ENCODE results near the gene NPPA.

The NPPA gene

DNA sequence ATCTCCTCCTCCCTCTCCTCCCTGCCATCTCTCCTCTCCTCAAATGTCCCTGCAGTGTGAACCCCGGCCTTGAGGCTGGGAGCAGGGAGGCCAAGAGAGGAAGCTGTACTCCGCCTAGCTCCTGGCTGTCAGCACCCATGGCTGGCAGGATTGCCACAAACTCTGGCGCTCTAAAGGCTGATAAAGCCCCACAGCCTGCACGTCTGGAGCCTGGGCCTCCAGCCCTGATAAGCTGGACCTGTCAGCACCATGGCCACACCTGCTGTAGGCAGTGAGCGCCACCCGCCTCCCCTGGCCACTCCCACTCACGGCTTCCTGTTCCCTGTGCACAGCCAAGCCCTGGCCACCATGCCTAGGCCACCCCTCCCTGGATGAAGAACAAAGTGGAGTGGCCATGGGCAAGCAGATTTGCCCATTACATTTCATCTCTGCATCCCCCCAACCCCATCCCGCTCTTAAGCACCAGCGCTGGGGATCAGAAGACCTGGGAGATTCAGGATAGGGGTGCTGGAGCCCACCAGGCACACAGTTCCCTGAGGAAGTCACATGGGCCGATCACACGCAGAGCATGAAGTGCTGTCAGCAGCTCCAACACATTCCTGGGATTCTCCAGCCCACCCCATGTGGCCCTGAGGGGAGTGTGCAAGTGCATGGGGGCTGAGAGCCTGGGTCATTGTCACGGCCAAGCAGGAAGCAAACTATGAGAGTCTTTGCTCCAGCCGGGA is 35.4 kb upstream of the NPPA start:
- H3K4me3 ChIP-seq = no peak overlapping the region
- H3K4me1 ChIP-seq = peaks cover 14% of the 10 kb centered on the region
- no peaks in the 10 kb centered on the region; the same call in 1 of the 2 replicates for H3K27me3 ChIP-seq
- no peaks in the 10 kb centered on the region for H3K9me3 ChIP-seq
- no peak overlapping the region for H3K9ac ChIP-seq
- H3K27ac ChIP-seq = no peak overlapping the region
- no peaks in the 10 kb centered on the region for H3K36me3 ChIP-seq
- no peaks in the 10 kb centered on the region; the same call in 1 of the 2 replicates for H4K20me1 ChIP-seq
- TF ChIP-seq Cebpa-rat (IDR thresholded peaks at IDR 0.05) = no peak
- 0 out of 2 replicates have a peak overlapping the region, but pooled peaks have one; percentile 26 for H3K4me2 ChIP-seq

DNA sequence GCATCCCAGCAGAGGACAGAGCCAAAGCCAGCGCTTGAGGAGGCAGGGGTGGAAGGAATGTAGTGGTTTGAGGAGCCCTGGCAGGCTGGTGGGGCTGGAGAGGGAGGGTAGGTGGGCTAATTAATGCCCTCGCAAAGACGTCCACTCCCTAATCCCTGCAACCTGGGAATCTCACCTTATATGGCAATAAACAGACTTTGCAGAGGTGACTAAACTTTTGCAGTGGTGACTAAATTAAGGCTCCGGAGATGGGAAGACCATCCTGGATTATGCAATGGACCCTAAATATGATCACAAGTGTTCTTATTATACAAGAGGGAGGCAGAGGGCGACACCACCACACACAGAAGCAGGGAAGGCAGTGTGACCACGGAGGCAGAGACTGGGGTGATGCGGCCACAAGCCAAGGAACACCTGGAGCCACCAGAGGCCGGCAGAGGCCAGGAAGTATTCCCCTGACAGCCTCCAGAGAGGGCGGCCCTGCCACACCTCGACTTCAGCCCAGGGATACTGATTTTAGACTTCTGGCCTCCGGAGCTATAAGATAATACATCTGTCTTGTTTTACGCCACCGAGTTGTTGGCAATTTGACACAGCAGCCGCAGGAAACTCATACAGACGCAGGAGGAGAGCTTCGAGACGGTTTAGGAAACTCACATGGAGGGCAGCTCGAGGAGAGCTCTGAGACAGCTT is 34.3 kb upstream of the NPPA start:
- Histone ChIP-seq H3K36me3 (no peaks in the 10 kb centered on the region), H3K9ac (no peak overlapping the region), H4K20me1 (no peaks in the 10 kb centered on the region; the same call in 1 of the 2 replicates), H3K4me2 (no peak overlapping the region), H3K27ac (no peak overlapping the region), H3K4me1 (peaks cover 14% of the 10 kb centered on the region), H3K9me3 (no peaks in the 10 kb centered on the region), H3K4me3 (no peak overlapping the region), H3K27me3 (no peaks in the 10 kb centered on the region; the same call in 1 of the 2 replicates)
- no peak for TF ChIP-seq Cebpa-rat (IDR thresholded peaks at IDR 0.05)

DNA sequence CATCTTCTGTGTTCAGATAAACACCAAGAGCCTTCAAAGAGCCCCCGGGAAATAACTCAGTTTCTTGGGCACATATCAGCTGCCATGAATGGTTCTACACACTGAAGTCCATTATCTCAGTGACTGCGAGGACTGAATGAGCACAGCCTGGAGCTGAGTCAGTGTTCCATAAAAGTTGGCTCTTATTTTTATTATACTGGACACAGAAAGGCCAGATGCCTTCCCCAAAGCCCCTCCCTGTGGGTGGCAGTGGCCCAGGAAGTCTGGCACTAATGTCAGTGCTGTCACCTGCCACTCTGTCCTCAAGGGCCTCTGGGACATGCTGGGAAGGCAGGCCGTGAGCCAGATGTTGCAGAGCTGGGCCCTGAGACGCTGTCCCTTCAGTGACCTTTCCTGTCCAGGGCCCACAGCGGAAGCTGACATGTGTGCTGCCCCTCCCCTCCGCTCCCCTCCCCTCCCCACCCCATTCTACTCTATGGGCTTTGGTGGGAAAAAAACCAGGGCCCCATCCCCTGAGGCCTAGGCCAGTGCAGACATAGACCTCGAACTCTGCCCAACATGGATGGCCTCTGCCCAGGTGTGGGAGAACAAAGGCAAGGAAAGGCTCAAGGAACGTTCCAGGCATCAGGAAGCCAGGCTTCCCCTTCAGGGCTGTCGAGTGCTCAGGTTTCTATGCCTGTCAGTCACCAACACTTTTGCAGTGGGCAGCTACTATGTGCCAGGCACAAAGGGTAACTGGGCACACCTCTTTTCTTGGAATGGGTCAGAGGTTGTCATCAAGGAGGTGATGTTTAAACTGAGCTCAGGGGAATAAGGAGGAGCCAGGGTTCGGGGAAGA is 33.5 kb upstream of the NPPA start:
- H3K4me3 ChIP-seq = no peak overlapping the region
- no peaks in the 10 kb centered on the region for H3K9me3 ChIP-seq
- H3K36me3 ChIP-seq = no peaks in the 10 kb centered on the region
- H3K4me2 ChIP-seq = no peak overlapping the region
- no peaks in the 10 kb centered on the region; the same call in 1 of the 2 replicates for H3K27me3 ChIP-seq
- H3K9ac ChIP-seq = no peak overlapping the region
- H4K20me1 ChIP-seq = no peaks in the 10 kb centered on the region; the same call in 1 of the 2 replicates
- H3K27ac ChIP-seq = no peak overlapping the region
- TF ChIP-seq Cebpa-rat (IDR thresholded peaks at IDR 0.05) = no peak
- H3K4me1 ChIP-seq = peaks cover 14% of the 10 kb centered on the region

DNA sequence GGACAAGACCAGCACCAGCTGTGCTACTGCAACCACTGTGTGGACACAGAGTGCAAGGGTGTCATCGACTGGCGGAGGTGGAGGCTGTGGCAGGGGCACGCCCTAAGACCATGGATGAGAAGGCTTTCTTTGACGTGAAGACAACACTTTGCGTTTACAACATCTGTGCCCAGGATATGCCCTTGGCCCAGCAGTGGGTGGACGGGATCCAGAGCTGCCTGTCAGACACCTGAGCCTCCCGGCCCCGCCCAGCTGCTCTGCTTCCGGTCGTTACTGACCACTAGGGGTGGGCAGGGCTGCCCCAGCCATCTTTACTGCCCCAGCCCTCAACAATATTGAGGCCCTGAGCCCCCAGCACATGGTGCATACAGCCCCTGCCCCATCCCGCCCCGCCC is 32.6 kb upstream of the NPPA start:
- Histone ChIP-seq H3K27ac (no peak overlapping the region), H3K4me2 (no peak overlapping the region)

DNA sequence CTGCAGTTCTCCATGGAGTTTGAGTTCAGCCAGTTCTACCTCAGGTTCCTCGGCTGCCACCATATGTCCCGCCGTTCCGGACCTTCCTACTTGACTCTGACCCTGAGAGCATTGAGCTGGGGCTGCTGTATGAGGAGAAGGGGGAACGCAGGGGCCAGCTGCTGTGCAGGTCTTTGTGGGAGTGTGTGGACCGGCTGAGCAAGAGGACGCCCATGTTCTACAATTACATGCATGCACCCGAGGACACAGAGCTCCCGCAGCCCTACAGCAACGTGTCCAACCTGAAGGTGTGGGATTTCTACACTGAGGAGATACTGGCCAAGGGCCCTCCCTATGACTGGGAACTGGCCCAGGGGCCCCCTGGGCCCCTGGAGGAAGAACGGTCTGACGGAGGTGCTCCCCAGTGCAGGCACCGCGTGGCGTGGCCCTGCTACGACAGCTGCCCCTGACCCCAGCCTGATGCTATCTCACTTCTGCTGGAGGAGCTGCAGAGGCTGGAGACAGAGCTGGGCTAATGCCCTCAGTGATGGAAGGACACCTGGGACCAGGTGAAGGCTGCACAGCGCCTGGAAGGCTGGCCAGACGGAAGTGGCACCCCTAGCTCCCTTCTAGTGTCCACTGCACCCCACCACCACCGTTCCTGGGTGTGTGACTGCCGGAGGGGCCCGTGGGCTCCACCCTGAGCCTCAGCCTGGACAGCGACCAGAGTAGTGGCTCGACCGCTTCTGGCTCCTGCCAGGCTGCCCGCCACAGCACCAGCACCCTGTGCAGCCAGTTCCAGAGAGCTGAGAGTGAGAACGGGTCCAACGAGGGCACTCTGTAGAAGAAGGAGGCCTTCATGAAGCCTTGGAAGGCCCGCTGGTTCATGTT is 32.0 kb upstream of the NPPA start:
- no peak overlapping the region for H3K27ac ChIP-seq
- H3K9ac ChIP-seq = no peak overlapping the region
- no peaks in the 10 kb centered on the region for H3K9me3 ChIP-seq
- no peaks in the 10 kb centered on the region; the same call in 1 of the 2 replicates for H3K27me3 ChIP-seq
- no peak for TF ChIP-seq Cebpa-rat (IDR thresholded peaks at IDR 0.05)
- no peak overlapping the region for H3K4me3 ChIP-seq
- H3K36me3 ChIP-seq = no peaks in the 10 kb centered on the region
- no peak overlapping the region for H3K4me2 ChIP-seq
- peaks cover 14% of the 10 kb centered on the region for H3K4me1 ChIP-seq
- H4K20me1 ChIP-seq = no peaks in the 10 kb centered on the region; the same call in 1 of the 2 replicates

More for the DNA sequence above, 32.6 kb upstream of the NPPA start:
- TF ChIP-seq Cebpa-rat (IDR thresholded peaks at IDR 0.05) = no peak
- Histone ChIP-seq H3K27me3 (no peaks in the 10 kb centered on the region; the same call in 1 of the 2 replicates), H3K4me1 (peaks cover 14% of the 10 kb centered on the region), H3K36me3 (no peaks in the 10 kb centered on the region), H3K9me3 (no peaks in the 10 kb centered on the region), H4K20me1 (no peaks in the 10 kb centered on the region; the same call in 1 of the 2 replicates), H3K9ac (no peak overlapping the region), H3K4me3 (no peak overlapping the region)

DNA sequence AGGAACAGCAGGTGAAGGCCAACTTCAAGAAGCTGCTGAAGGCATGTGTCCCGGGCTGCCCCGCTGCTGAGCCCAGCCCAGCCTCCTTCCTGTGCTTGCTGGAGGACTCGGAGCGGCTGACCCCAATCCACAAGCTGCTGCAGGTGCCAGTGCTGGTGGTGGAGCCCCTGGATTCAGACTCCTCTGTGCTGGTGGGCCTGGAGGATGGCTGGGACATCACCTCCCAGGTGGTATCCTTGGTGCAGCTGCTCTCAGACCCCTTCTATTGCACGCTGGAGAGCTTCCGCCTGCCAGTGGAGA is 31.3 kb upstream of the NPPA start:
- Histone ChIP-seq H3K4me1 (peaks cover 14% of the 10 kb centered on the region), H3K4me3 (no peak overlapping the region), H3K27ac (no peak overlapping the region), H3K36me3 (no peaks in the 10 kb centered on the region), H4K20me1 (no peaks in the 10 kb centered on the region; the same call in 1 of the 2 replicates), H3K27me3 (no peaks in the 10 kb centered on the region; the same call in 1 of the 2 replicates), H3K9ac (no peak overlapping the region), H3K9me3 (no peaks in the 10 kb centered on the region), H3K4me2 (no peak overlapping the region)
- TF ChIP-seq Cebpa-rat (IDR thresholded peaks at IDR 0.05) = no peak

DNA sequence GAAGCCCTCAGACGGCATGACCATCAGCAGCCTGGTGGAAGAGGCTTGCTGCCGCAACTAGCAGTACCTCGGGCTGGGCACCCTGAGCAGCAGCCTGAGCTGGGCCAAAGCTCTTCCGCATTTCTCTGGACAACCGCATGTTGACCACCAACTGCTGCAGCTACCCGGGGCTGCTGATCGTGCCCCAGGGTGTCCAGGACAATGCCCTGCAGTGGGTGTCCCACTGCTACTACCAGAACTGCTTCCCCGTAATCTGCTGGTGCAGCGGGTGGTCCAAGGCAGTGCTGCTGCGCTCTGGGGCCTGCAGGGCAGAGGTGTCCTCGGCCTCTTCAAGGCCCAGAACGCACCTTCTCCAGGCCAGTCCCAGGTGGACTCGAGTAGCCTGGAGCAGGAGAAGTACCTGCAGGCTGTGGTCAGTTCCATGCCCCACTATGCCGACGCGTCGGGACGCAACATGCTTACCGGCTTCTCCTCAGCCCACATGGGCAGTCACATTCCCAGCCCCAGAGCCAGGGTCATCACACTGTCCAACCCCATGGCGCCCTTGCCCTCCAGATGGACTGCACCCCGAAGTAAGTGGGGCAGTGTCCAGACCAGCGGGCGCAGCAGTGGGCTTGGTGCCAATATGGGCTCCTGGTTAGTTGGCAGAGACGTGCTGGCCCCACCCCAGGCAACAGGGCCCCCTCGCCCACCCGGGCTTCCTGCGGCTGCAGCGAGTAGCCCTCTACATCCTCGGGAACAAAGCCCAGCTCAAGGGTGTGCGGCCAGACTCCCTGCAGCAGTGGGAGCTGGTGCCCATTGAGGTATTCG is 30.7 kb upstream of the NPPA start:
- no peak for TF ChIP-seq Cebpa-rat (IDR thresholded peaks at IDR 0.05)
- Histone ChIP-seq H3K4me1 (peaks cover 13% of the 10 kb centered on the region), H3K27ac (no peak overlapping the region), H3K36me3 (no peaks in the 10 kb centered on the region), H3K4me3 (no peak overlapping the region), H3K9me3 (no peaks in the 10 kb centered on the region), H3K27me3 (no peaks in the 10 kb centered on the region; the same call in 1 of the 2 replicates), H4K20me1 (no peaks in the 10 kb centered on the region; the same call in 1 of the 2 replicates), H3K4me2 (no peak overlapping the region), H3K9ac (no peak overlapping the region)

DNA sequence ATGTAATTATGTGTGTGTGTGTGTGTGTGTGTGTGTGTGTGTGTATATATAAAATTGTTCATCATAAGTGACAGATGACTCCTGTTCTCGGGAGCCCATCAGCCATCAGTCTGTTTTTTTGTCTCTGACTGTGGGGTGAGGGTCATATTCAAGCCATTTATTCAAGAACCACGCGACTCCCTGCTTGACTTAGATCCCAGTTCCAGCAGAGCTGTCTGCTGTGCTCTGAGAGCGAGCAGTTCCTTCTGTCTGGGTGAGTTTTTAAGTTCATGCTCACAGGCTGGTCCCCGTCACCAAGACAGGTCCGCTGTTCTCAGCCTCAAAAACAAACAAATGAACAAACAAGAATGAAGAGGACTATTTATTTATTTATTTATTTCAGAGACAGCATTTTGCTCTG is 29.5 kb upstream of the NPPA start:
- TF ChIP-seq Cebpa-rat (IDR thresholded peaks at IDR 0.05) = no peak
- H3K27me3 ChIP-seq = no peaks in the 10 kb centered on the region; the same call in 1 of the 2 replicates
- H3K27ac ChIP-seq = no peak overlapping the region
- no peaks in the 10 kb centered on the region for H3K36me3 ChIP-seq
- no peaks in the 10 kb centered on the region; the same call in 1 of the 2 replicates for H4K20me1 ChIP-seq
- no peak overlapping the region for H3K4me3 ChIP-seq
- no peak overlapping the region for H3K9ac ChIP-seq
- H3K9me3 ChIP-seq = no peaks in the 10 kb centered on the region
- no peak overlapping the region for H3K4me2 ChIP-seq
- 0 out of 2 replicates have a peak, but pooled peaks cover 4% of the 10 kb centered on the region for H3K4me1 ChIP-seq
